Activated CD4-positive, alpha-beta memory T cell treated with anti-CD3 and anti-CD28 coated beads for 36 hours (primary cell): ENCODE results near the gene RABGAP1L. TPM values are rescaled to one million over a fixed set of nuclear protein-coding genes. Genes with fewer than 3 reads are reported as not detected.

ENCODE experiments used
- CTCF ChIA-PET: fragments of 350-600 bp; sonication (Branson Sonifier 250); formaldehyde crosslinking; loops from one replicate; lab custom pipeline; 2021; ENCODE audit warnings: antibody characterized with exemption, inconsistent platforms; lab: Charles Lee
- POLR2A ChIA-PET: fragments of 350-600 bp; sonication (Branson Sonifier 250); formaldehyde crosslinking; loops from one replicate; lab custom pipeline; 2021; ENCODE audit warnings: antibody characterized with exemption; lab: Charles Lee
- DNase-seq: peaks from one replicate; pipeline ENCODE4 v3.0.0-alpha.2; 2020
- H3K27ac Mint-ChIP-seq: one replicate; pipeline ENCODE4 v1.8.0; 2021; ENCODE audit warnings: mixed read lengths
- H3K27me3 Mint-ChIP-seq: one replicate; pipeline ENCODE4 v1.8.0; 2021; ENCODE audit warnings: mixed read lengths
- H3K36me3 Mint-ChIP-seq: one replicate; pipeline ENCODE4 v1.8.0; 2021; ENCODE audit warnings: mixed read lengths
- H3K4me1 Mint-ChIP-seq: one replicate; pipeline ENCODE4 v1.8.0; 2021; ENCODE audit warnings: low read depth, mixed read lengths
- H3K4me3 Mint-ChIP-seq: one replicate; pipeline ENCODE4 v1.8.0; 2021; ENCODE audit warnings: mild to moderate bottlenecking, mixed read lengths
- H3K9me3 Mint-ChIP-seq: one replicate; pipeline ENCODE4 v1.8.0; 2021; ENCODE audit warnings: mixed read lengths
- intact Hi-C: fragments of 100-400 bp; cut with micrococcal nuclease; formaldehyde crosslinking; loops from one replicate; pipeline ENCODE4 v1.15.1; 2023
- total RNA-seq, 2 experiments: library from RNA; stranded (reverse); gene quantifications; one replicate each; pipeline ENCODE4 v1.2.3, GENCODE V29; 2021

Gene RABGAP1L
- total RNA-seq, 2 experiments from 2014 or later: 30.5 to 30.9 TPM

DNA sequence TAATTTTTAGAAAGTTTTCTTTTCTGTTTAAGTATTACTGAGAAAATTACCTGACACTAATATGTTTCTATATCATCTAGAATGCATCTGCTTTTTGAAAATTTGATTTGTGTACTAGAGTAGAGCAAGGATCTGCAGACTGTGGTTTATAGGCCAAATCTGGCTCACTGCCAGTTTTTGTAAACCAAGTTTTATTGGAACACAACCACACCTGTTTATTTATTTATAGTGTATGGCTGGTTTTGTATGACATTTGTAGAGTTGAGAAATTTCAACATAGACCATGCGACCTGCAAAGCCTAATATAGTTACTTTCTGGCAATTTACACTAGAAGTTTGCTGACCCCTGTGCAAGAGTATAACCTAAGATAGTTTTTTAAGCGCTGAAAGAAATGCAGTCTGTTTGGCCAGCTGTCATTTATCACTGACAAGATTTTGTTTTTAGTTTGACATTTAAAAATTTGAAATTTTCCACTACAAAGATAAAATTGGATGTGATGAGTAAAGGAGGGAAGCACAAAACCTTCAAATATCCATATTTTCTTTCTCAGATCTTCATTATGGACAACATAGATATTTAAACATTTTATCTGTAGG is 804.3 kb downstream of the RABGAP1L start:
- H3K27ac Mint-ChIP-seq: peak overlapping the region; percentile 92
- POLR2A ChIA-PET: interaction anchor here (0.7 to 2.2 kb wide), 3 partner anchors 35 to 178 kb away, joined by 3 to 7 read pairs (median 4); partner anchors contain the start of gene CACYBP
- CTCF ChIA-PET: interaction anchor here (0.7 to 3.2 kb wide), 5 partner anchors 13 to 316 kb away, joined by 3 to 12 read pairs (median 3); no protein-coding TSS in a partner anchor
- DNase-seq: no peak
- intact Hi-C loops: loop anchor here (1.0 to 5.0 kb wide), 6 partner anchors 25 to 756 kb away; partner anchors contain the start of gene CACYBP
- H3K4me3 Mint-ChIP-seq: no peak overlapping the region
- H3K27me3 Mint-ChIP-seq: no peaks in the 10 kb centered on the region
- H3K9me3 Mint-ChIP-seq: no peaks in the 10 kb centered on the region
- H3K4me1 Mint-ChIP-seq: peaks cover 49% of the 10 kb centered on the region
- H3K36me3 Mint-ChIP-seq: peaks cover 1% of the 10 kb centered on the region

GRCh38 chr1:174964261-174964971 is 805.1 kb downstream of the RABGAP1L start:
- H3K27ac Mint-ChIP-seq: peak overlapping the region; percentile 92
- intact Hi-C loops: loop anchor here (1.0 to 5.0 kb wide), 6 partner anchors 26 to 757 kb away; partner anchors contain the start of gene CACYBP
- CTCF ChIA-PET: interaction anchor here (0.8 to 3.2 kb wide), 5 partner anchors 12 to 165 kb away, joined by 3 to 12 read pairs (median 3); no protein-coding TSS in a partner anchor
- H3K27me3 Mint-ChIP-seq: no peaks in the 10 kb centered on the region
- DNase-seq: peak; percentile 30
- no peaks in the 10 kb centered on the region for H3K9me3 Mint-ChIP-seq
- peaks cover 57% of the 10 kb centered on the region for H3K4me1 Mint-ChIP-seq
- H3K36me3 Mint-ChIP-seq: peaks cover 3% of the 10 kb centered on the region
- peak overlapping the region; percentile 66 for H3K4me3 Mint-ChIP-seq
- POLR2A ChIA-PET: interaction anchor here (1.0 to 2.2 kb wide), 2 partner anchors 35 to 36 kb away, joined by 4 to 7 read pairs; partner anchors contain the start of gene CACYBP

DNA sequence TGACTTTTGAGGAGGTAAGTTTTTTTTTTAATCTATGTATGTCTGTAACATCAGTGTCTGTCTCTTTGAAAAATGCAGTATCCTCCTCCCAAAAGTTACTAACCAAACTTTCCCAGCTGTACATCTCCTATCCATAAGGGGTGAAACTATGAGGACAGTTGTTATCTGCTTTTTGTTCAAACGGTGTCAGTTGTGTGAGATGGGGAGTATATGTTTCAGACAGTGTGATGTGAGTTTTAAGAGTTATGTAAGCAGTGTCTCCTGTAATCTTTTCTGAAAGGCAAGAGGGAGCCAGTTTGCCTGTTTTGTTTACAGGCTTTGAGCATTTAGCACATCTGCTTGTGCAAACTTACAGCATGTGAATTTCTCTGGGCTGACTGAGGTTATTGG is 805.6 kb downstream of the RABGAP1L start:
- Mint-ChIP-seq H3K27ac (peak overlapping the region; percentile 92), H3K27me3 (no peaks in the 10 kb centered on the region), H3K36me3 (peaks cover 3% of the 10 kb centered on the region), H3K9me3 (no peaks in the 10 kb centered on the region), H3K4me1 (peaks cover 63% of the 10 kb centered on the region), H3K4me3 (peak overlapping the region; percentile 66)
- intact Hi-C loops: loop anchor here (1.0 to 5.0 kb wide), 8 partner anchors 27 to 1242 kb away; partner anchors contain the start of genes CACYBP and COP1
- no peak for DNase-seq
- CTCF ChIA-PET: interaction anchor here (1.7 to 3.2 kb wide), 2 partner anchors 15 to 18 kb away, joined by 4 to 12 read pairs; no protein-coding TSS in a partner anchor
- POLR2A ChIA-PET: interaction anchor here (0.6 to 2.2 kb wide), 3 partner anchors 10 to 58 kb away, joined by 3 to 7 read pairs (median 3); partner anchors contain the start of genes CACYBP and MRPS14

GRCh38 chr1:174965362-174966007 is 806.2 kb downstream of the RABGAP1L start:
- Mint-ChIP-seq H3K36me3 (peaks cover 3% of the 10 kb centered on the region), H3K4me3 (peak overlapping the region; percentile 66), H3K27ac (peak overlapping the region; percentile 92), H3K9me3 (no peaks in the 10 kb centered on the region), H3K4me1 (peaks cover 66% of the 10 kb centered on the region), H3K27me3 (no peaks in the 10 kb centered on the region)
- ChIA-PET CTCF (interaction anchor here (0.7 to 3.2 kb wide), 5 partner anchors 11 to 52 kb away, joined by 4 to 12 read pairs (median 4); partner anchors contain the start of gene CACYBP), POLR2A (interaction anchor here (0.6 to 2.2 kb wide), 5 partner anchors 9 to 760 kb away, joined by 3 to 7 read pairs (median 3); partner anchors contain the start of genes CACYBP and MRPS14)
- intact Hi-C loops: loop anchor here (2.0 to 5.0 kb wide), 3 partner anchors 93 to 1242 kb away; partner anchors contain the start of gene COP1
- DNase-seq: peak; percentile 20

GRCh38 chr1:174966008-174966572 is 806.8 kb downstream of the RABGAP1L start:
- POLR2A ChIA-PET: interaction anchor here (0.6 to 2.2 kb wide), 4 partner anchors 34 to 761 kb away, joined by 3 to 7 read pairs (median 4); partner anchors contain the start of genes CACYBP and MRPS14
- H3K4me1 Mint-ChIP-seq: peaks cover 66% of the 10 kb centered on the region
- peak overlapping the region; percentile 66 for H3K4me3 Mint-ChIP-seq
- no peaks in the 10 kb centered on the region for H3K27me3 Mint-ChIP-seq
- DNase-seq: no peak
- H3K27ac Mint-ChIP-seq: peak overlapping the region; percentile 92
- H3K36me3 Mint-ChIP-seq: peaks cover 3% of the 10 kb centered on the region
- intact Hi-C loops: loop anchor here (5.0 kb wide), 2 partner anchors 94 to 1241 kb away; partner anchors contain the start of gene COP1
- H3K9me3 Mint-ChIP-seq: no peaks in the 10 kb centered on the region
- CTCF ChIA-PET: interaction anchor here (0.7 to 3.2 kb wide), 5 partner anchors 11 to 53 kb away, joined by 4 to 12 read pairs (median 4); partner anchors contain the start of gene CACYBP

- Mint-ChIP-seq H3K36me3 (peaks cover 10% of the 10 kb centered on the region), H3K27ac (peak overlapping the region; percentile 90), H3K27me3 (no peaks in the 10 kb centered on the region), H3K4me3 (peak overlapping the region; percentile 68), H3K4me1 (peaks cover 81% of the 10 kb centered on the region), H3K9me3 (no peaks in the 10 kb centered on the region)
- ChIA-PET CTCF (interaction anchor here (0.7 to 1.1 kb wide), 4 partner anchors 15 to 49 kb away, joined by 3 to 5 read pairs (median 4); no protein-coding TSS in a partner anchor), POLR2A (interaction anchor here (0.7 to 1.8 kb wide), 9 partner anchors 9 to 179 kb away, joined by 3 to 16 read pairs (median 4); partner anchors contain the start of gene CACYBP)
- intact Hi-C loops: loop anchor here (1.0 to 5.0 kb wide), 8 partner anchors 9 to 1239 kb away; partner anchors contain the start of genes CACYBP, COP1 and MRPS14
- no peak for DNase-seq
These were observed 808.8 kb downstream of the RABGAP1L start for GRCh38 chr1:174967845-174968705.

GRCh38 chr1:174968750-174969244 is 809.5 kb downstream of the RABGAP1L start:
- H3K4me1 Mint-ChIP-seq: peaks cover 75% of the 10 kb centered on the region
- intact Hi-C loops: loop anchor here (1.0 to 5.0 kb wide), 9 partner anchors 9 to 1239 kb away; partner anchors contain the start of genes CACYBP, COP1, MRPS14 and ZBTB37

DNA sequence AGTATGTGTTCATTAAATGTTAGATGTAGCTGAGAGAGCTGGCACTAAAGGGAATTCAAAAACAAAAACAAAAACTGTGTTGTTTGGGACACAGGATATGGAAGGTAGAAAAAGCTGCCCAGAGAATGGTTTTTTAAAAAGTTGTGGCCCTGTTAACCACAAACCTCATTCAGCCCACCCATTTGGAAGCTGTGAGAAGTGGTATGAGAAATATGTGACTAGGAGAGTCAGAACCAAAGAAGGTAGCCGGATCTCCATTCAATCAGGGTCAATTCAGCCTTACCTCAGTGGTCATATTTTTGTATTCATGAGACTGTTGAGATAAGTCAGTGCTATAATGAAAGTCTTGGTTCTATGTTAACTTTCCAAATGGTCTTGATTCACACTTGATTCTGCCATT is 810.7 kb downstream of the RABGAP1L start:
- ChIA-PET POLR2A (interaction anchor here (1.4 kb wide), 1 partner anchor 13 kb away, joined by 5 read pairs; no protein-coding TSS in a partner anchor), CTCF (interaction anchor here (0.9 to 1.4 kb wide), 6 partner anchors 9 to 59 kb away, joined by 3 to 6 read pairs (median 4); no protein-coding TSS in a partner anchor)
- H3K27ac Mint-ChIP-seq: peak overlapping the region; percentile 13
- intact Hi-C loops: loop anchor here (1.0 to 5.0 kb wide), 6 partner anchors 13 to 1237 kb away; partner anchors contain the start of genes COP1, MRPS14 and ZBTB37
- H3K4me1 Mint-ChIP-seq: peaks cover 65% of the 10 kb centered on the region
- peaks cover 18% of the 10 kb centered on the region for H3K36me3 Mint-ChIP-seq
- no peak overlapping the region for H3K4me3 Mint-ChIP-seq
- DNase-seq: peak; percentile 48
- H3K9me3 Mint-ChIP-seq: no peaks in the 10 kb centered on the region
- no peaks in the 10 kb centered on the region for H3K27me3 Mint-ChIP-seq

More at GRCh38 chr1:174968750-174969244, 809.5 kb downstream of the RABGAP1L start:
- DNase-seq: peak; percentile 26
- Mint-ChIP-seq H3K36me3 (peaks cover 12% of the 10 kb centered on the region), H3K27ac (peak overlapping the region; percentile 90), H3K9me3 (no peaks in the 10 kb centered on the region), H3K27me3 (no peaks in the 10 kb centered on the region), H3K4me3 (peak overlapping the region; percentile 68)
- ChIA-PET CTCF (interaction anchor here (0.5 to 1.1 kb wide), 4 partner anchors 14 to 46 kb away, joined by 3 to 5 read pairs (median 4); no protein-coding TSS in a partner anchor), POLR2A (interaction anchor here (0.9 to 1.8 kb wide), 8 partner anchors 8 to 169 kb away, joined by 3 to 16 read pairs (median 4); partner anchors contain the start of gene CACYBP)

- CTCF ChIA-PET: interaction anchor here (1.2 kb wide), 1 partner anchor 12 kb away, joined by 3 read pairs; no protein-coding TSS in a partner anchor
- peaks cover 62% of the 10 kb centered on the region for H3K4me1 Mint-ChIP-seq
- peaks cover 26% of the 10 kb centered on the region for H3K36me3 Mint-ChIP-seq
- no peak for DNase-seq
- no peak overlapping the region for H3K27ac Mint-ChIP-seq
- H3K9me3 Mint-ChIP-seq: no peaks in the 10 kb centered on the region
- no peak overlapping the region for H3K4me3 Mint-ChIP-seq
- POLR2A ChIA-PET: no interaction called here
- H3K27me3 Mint-ChIP-seq: no peaks in the 10 kb centered on the region
- intact Hi-C loops: no loop called here
These were observed 812.1 kb downstream of the RABGAP1L start for GRCh38 chr1:174971466-174971865.
